Parathyroid adenoma (tissue), 2 donors: ENCODE measurements around the gene RASA3.

Experiments
- H2AFZ ChIP-seq: fragments of 300-600 bp; sonication (generic); one replicate; pipeline ENCODE4 v1.7.0; 2017; ENCODE audit warnings: antibody characterized with exemption, mild to moderate bottlenecking
- H3K27ac ChIP-seq: fragments of 300-600 bp; sonication (generic); one replicate; pipeline ENCODE4 v1.7.0; 2017
- H3K27me3 ChIP-seq: fragments of 300-600 bp; sonication (generic); one replicate; pipeline ENCODE4 v1.7.0; 2017; ENCODE audit warnings: low read length; ENCODE audit not compliant: control insufficient read depth, insufficient read depth
- H3K36me3 ChIP-seq: fragments of 300-600 bp; sonication (generic); one replicate; pipeline ENCODE4 v1.7.0; 2017; ENCODE audit warnings: low read length; ENCODE audit not compliant: control insufficient read depth, insufficient read depth
- H3K4me1 ChIP-seq: fragments of 300-600 bp; sonication (generic); one replicate; pipeline ENCODE4 v1.7.0; 2017; ENCODE audit warnings: control low read depth
- H3K4me2 ChIP-seq: fragments of 300-600 bp; sonication (generic); one replicate; pipeline ENCODE4 v1.7.0; 2017; ENCODE audit warnings: low read length
- H3K4me3 ChIP-seq: fragments of 300-600 bp; sonication (generic); one replicate; pipeline ENCODE4 v1.7.0; 2017; ENCODE audit warnings: low read depth, low read length
- H3K79me2 ChIP-seq: fragments of 300-600 bp; sonication (generic); one replicate; pipeline ENCODE4 v1.7.0; 2017; ENCODE audit warnings: control low read depth
- H3K9ac ChIP-seq: fragments of 300-600 bp; sonication (generic); one replicate; pipeline ENCODE4 v1.7.0; 2017; ENCODE audit warnings: mild to moderate bottlenecking
- H3K9me3 ChIP-seq: fragments of 300-600 bp; sonication (generic); one replicate; pipeline ENCODE4 v1.7.0; 2017; ENCODE audit warnings: low read length; ENCODE audit not compliant: control insufficient read depth
- CTCF ChIP-seq: fragments of 300-600 bp; sonication (generic); IDR thresholded peaks from one replicate; pipeline ENCODE4 v1.7.0; 2017; ENCODE audit warnings: antibody characterized with exemption, mild to moderate bottlenecking
- donor health status: primary hyperparathyroidism.

Gene RASA3

GRCh38 chr13:114125589-114125988, 6.8 kb downstream of the RASA3 start:
- H3K4me2 ChIP-seq: no peak overlapping the region
- TF ChIP-seq CTCF: no peak
- no peaks in the 10 kb centered on the region for H3K9me3 ChIP-seq
- no peak overlapping the region for H3K27ac ChIP-seq
- peaks cover 2% of the 10 kb centered on the region for H3K79me2 ChIP-seq
- H3K9ac ChIP-seq: no peak overlapping the region
- no peaks in the 10 kb centered on the region for H3K36me3 ChIP-seq
- H2AFZ ChIP-seq: no peak overlapping the region
- no peaks in the 10 kb centered on the region for H3K27me3 ChIP-seq
- H3K4me3 ChIP-seq: no peak overlapping the region
- no peaks in the 10 kb centered on the region for H3K4me1 ChIP-seq

GRCh38 chr13:114124921-114125320, 7.5 kb downstream of the RASA3 start:
- Histone ChIP-seq H3K27me3 (no peaks in the 10 kb centered on the region), H3K79me2 (peaks cover 2% of the 10 kb centered on the region), H3K27ac (no peak overlapping the region), H3K4me1 (no peaks in the 10 kb centered on the region), H3K4me2 (no peak overlapping the region), H3K9me3 (no peaks in the 10 kb centered on the region), H2AFZ (no peak overlapping the region), H3K9ac (no peak overlapping the region), H3K36me3 (no peaks in the 10 kb centered on the region), H3K4me3 (no peak overlapping the region)
- no peak for TF ChIP-seq CTCF

- no peak overlapping the region for H3K27ac ChIP-seq
Observed at GRCh38 chr13:114124431-114124830, 8.0 kb downstream of the RASA3 start.

GRCh38 chr13:114123876-114124275, 8.5 kb downstream of the RASA3 start:
- H3K27ac ChIP-seq: no peak overlapping the region
- H3K9ac ChIP-seq: no peak overlapping the region
- peaks cover 2% of the 10 kb centered on the region for H3K79me2 ChIP-seq
- H3K9me3 ChIP-seq: no peaks in the 10 kb centered on the region
- H3K36me3 ChIP-seq: no peaks in the 10 kb centered on the region
- H3K4me2 ChIP-seq: no peak overlapping the region
- no peak overlapping the region for H2AFZ ChIP-seq
- no peak overlapping the region for H3K4me3 ChIP-seq
- no peaks in the 10 kb centered on the region for H3K27me3 ChIP-seq
- no peaks in the 10 kb centered on the region for H3K4me1 ChIP-seq
- no peak for TF ChIP-seq CTCF

More at GRCh38 chr13:114124431-114124830, 8.0 kb downstream of the RASA3 start:
- H3K9ac ChIP-seq: no peak overlapping the region
- TF ChIP-seq CTCF: no peak
- no peaks in the 10 kb centered on the region for H3K4me1 ChIP-seq
- H3K4me2 ChIP-seq: no peak overlapping the region
- no peaks in the 10 kb centered on the region for H3K36me3 ChIP-seq
- no peaks in the 10 kb centered on the region for H3K27me3 ChIP-seq
- H2AFZ ChIP-seq: no peak overlapping the region
- no peak overlapping the region for H3K4me3 ChIP-seq
- no peaks in the 10 kb centered on the region for H3K9me3 ChIP-seq
- H3K79me2 ChIP-seq: peaks cover 2% of the 10 kb centered on the region

GRCh38 chr13:114123448-114123847, 9.0 kb downstream of the RASA3 start:
- Histone ChIP-seq H3K27ac (no peak overlapping the region), H3K4me2 (no peak overlapping the region), H2AFZ (no peak overlapping the region), H3K79me2 (peaks cover 2% of the 10 kb centered on the region), H3K4me3 (no peak overlapping the region), H3K27me3 (no peaks in the 10 kb centered on the region), H3K9me3 (no peaks in the 10 kb centered on the region), H3K4me1 (no peaks in the 10 kb centered on the region), H3K9ac (no peak overlapping the region), H3K36me3 (no peaks in the 10 kb centered on the region)
- TF ChIP-seq CTCF: no peak
